GM12865 (cell line): ENCODE data around the gene DKK3.

Experiments used
- DNase-seq: peaks from one replicate; pipeline ENCODE4 v3.0.0; 2010; ENCODE audit warnings: low read depth
- H3K4me3 ChIP-seq: 2 replicates; pipeline ENCODE4 v1.5.1; 2011; ENCODE audit warnings: mild to moderate bottlenecking, low read depth, low read length, control low read depth
- CTCF ChIP-seq: IDR thresholded peaks from 2 replicates; pipeline ENCODE4 v1.5.1; 2011; ENCODE audit warnings: low read length, control low read depth, low read depth, inconsistent platforms; ENCODE audit not compliant: insufficient read depth; ENCODE audit errors: missing control alignments

The DKK3 gene

GRCh38 chr11:11981364-11981763 is 27.1 kb downstream of the DKK3 start:
- no peak for TF ChIP-seq CTCF
- DNase-seq, result no peak
- H3K4me3 ChIP-seq, result no peak overlapping the region

GRCh38 chr11:11980841-11981308 is 27.6 kb downstream of the DKK3 start:
- no peak for TF ChIP-seq CTCF
- H3K4me3 ChIP-seq, result no peak overlapping the region
- no peak for DNase-seq

- no peak for TF ChIP-seq CTCF
- no peak overlapping the region for H3K4me3 ChIP-seq
- DNase-seq, result no peak
Measured at GRCh38 chr11:11980200-11980599, 28.2 kb downstream of the DKK3 start.

GRCh38 chr11:11979488-11980117 is 28.8 kb downstream of the DKK3 start:
- no peak overlapping the region for H3K4me3 ChIP-seq
- no peak for DNase-seq
- no peak for TF ChIP-seq CTCF

- no peak for TF ChIP-seq CTCF
- no peak overlapping the region for H3K4me3 ChIP-seq
- DNase-seq, result no peak
Measured at GRCh38 chr11:11978792-11979487, 29.5 kb downstream of the DKK3 start.

- DNase-seq, result no peak
- TF ChIP-seq CTCF, result no peak
- H3K4me3 ChIP-seq, result no peak overlapping the region
Measured at GRCh38 chr11:11978098-11978637, 30.3 kb downstream of the DKK3 start.
